ENCODE measurements around the gene OR8D2.

Gene OR8D2

GRCh38 chr11:124320097-124320496 is at the start of gene OR8D2:
Gene OR8D2, minus strand, starts transcription at chr11:124320197. Its CDS starts 0 bp downstream, at chr11:124320197.
- DNase-seq = no peak

GRCh38 chr11:124359566-124359965 is 39.6 kb upstream of the OR8D2 start:
- DNase-seq = no peak

GRCh38 chr11:124346311-124346955 is 26.4 kb upstream of the OR8D2 start:
- no peak for DNase-seq

GRCh38 chr11:124344346-124344745 is 24.3 kb upstream of the OR8D2 start:
- DNase-seq = no peak

- DNase-seq = no peak
These were observed 20.1 kb upstream of the OR8D2 start for GRCh38 chr11:124340142-124340447.

GRCh38 chr11:124339396-124340141 is 19.6 kb upstream of the OR8D2 start:
- DNase-seq = no peak

- DNase-seq = no peak
These were observed 11.9 kb upstream of the OR8D2 start for GRCh38 chr11:124331873-124332272.

- DNase-seq = no peak
These were observed 9.9 kb upstream of the OR8D2 start for GRCh38 chr11:124329787-124330478.

GRCh38 chr11:124327775-124328174 is 7.8 kb upstream of the OR8D2 start:
- no peak for DNase-seq

- no peak for DNase-seq
These were observed 2.4 kb upstream of the OR8D2 start for GRCh38 chr11:124322356-124322755.

- DNase-seq = no peak
These were observed 4.9 kb downstream of the OR8D2 start for GRCh38 chr11:124315052-124315451.

GRCh38 chr11:124313849-124314248 is 6.1 kb downstream of the OR8D2 start, which contains the start of gene OR8D1:
Gene OR8D1, minus strand, starts transcription at chr11:124313949. Its CDS starts 3,183 bp downstream, at chr11:124310766.
- no peak for DNase-seq

- no peak for DNase-seq
These were observed 6.9 kb downstream of the OR8D2 start for GRCh38 chr11:124313131-124313530.

- DNase-seq = no peak
These were observed 8.3 kb downstream of the OR8D2 start for GRCh38 chr11:124311670-124312069.

- DNase-seq = no peak
These were observed 8.7 kb downstream of the OR8D2 start for GRCh38 chr11:124311269-124311668.

- no peak for DNase-seq
These were observed 9.3 kb downstream of the OR8D2 start for GRCh38 chr11:124310721-124311120.

GRCh38 chr11:124307093-124307492 is 12.9 kb downstream of the OR8D2 start:
- no peak for DNase-seq

GRCh38 chr11:124302347-124303125 is 17.5 kb downstream of the OR8D2 start:
- no peak for DNase-seq

GRCh38 chr11:124301548-124301947 is 18.4 kb downstream of the OR8D2 start:
- DNase-seq = no peak

GRCh38 chr11:124297921-124298320 is 22.1 kb downstream of the OR8D2 start:
- DNase-seq = no peak

- no peak for DNase-seq
These were observed 24.0 kb downstream of the OR8D2 start for GRCh38 chr11:124296016-124296415.

GRCh38 chr11:124294687-124295086 is 25.3 kb downstream of the OR8D2 start:
- no peak for DNase-seq

Measured in stimulated activated CD4-positive, alpha-beta T cell treated with anti-CD3 and anti-CD28 coated beads, Interleukin-4, amount 100 ng/mL, for 24 hours (primary cell).